Activated T-helper 17 cell treated with anti-CD3 and anti-CD28 coated beads, Interleukin-2, amount 50 U/mL, for 72 hours (primary cell): ENCODE measurements around the gene BCORL1. TPM values are rescaled to one million over a fixed set of nuclear protein-coding genes. Genes with fewer than 3 reads are reported as not detected.

ENCODE experiments used
- ATAC-seq: fragments of 150-1000 bp; cut with Tn5 transposase; replicated peaks from 2 replicates; pipeline ENCODE4 v1.10.0; 2021; ENCODE audit warnings: mild to moderate bottlenecking, moderate library complexity
- H3K27ac Mint-ChIP-seq: one replicate; pipeline ENCODE4 v1.8.0; 2022; ENCODE audit warnings: mixed read lengths
- H3K27me3 Mint-ChIP-seq: one replicate; pipeline ENCODE4 v1.8.0; 2022; ENCODE audit warnings: mixed read lengths
- H3K36me3 Mint-ChIP-seq: one replicate; pipeline ENCODE4 v1.8.0; 2022; ENCODE audit warnings: low read depth, mild to moderate bottlenecking, mixed read lengths
- H3K4me1 Mint-ChIP-seq: one replicate; pipeline ENCODE4 v1.8.0; 2022; ENCODE audit warnings: mixed read lengths
- H3K4me3 Mint-ChIP-seq: one replicate; pipeline ENCODE4 v1.8.0; 2022; ENCODE audit warnings: mild to moderate bottlenecking, mixed read lengths
- H3K9me3 Mint-ChIP-seq: one replicate; pipeline ENCODE4 v1.8.0; 2022; ENCODE audit warnings: mixed read lengths
- total RNA-seq, 2 donors: library from RNA; stranded (reverse); gene quantifications; one replicate each; pipeline ENCODE4 v1.2.3, GENCODE V29; 2022

The BCORL1 gene
- total RNA-seq, 2 donors from 2014 or later = 8.4 to 11.7 TPM

- H3K27me3 Mint-ChIP-seq = no peaks in the 10 kb centered on the region
- peak overlapping the region; percentile 74 for H3K4me3 Mint-ChIP-seq
- peaks cover 24% of the 10 kb centered on the region for H3K36me3 Mint-ChIP-seq
- H3K4me1 Mint-ChIP-seq = peaks cover 21% of the 10 kb centered on the region
- no peak for ATAC-seq
- H3K9me3 Mint-ChIP-seq = no peaks in the 10 kb centered on the region
- H3K27ac Mint-ChIP-seq = peak overlapping the region; percentile 79
These were observed 99.1 kb downstream of the BCORL1 start for GRCh38 chrX:130081421-130082045.

GRCh38 chrX:130082244-130083106, 100.0 kb downstream of the BCORL1 start:
- Mint-ChIP-seq H3K4me1 (peaks cover 21% of the 10 kb centered on the region), H3K27me3 (no peaks in the 10 kb centered on the region), H3K36me3 (peaks cover 22% of the 10 kb centered on the region), H3K27ac (peak overlapping the region; percentile 79), H3K9me3 (no peaks in the 10 kb centered on the region), H3K4me3 (peak overlapping the region; percentile 74)
- peak; percentile 69 for ATAC-seq

- peaks cover 27% of the 10 kb centered on the region for H3K4me1 Mint-ChIP-seq
- no peaks in the 10 kb centered on the region for H3K9me3 Mint-ChIP-seq
- peak overlapping the region; percentile 79 for H3K27ac Mint-ChIP-seq
- peak overlapping the region; percentile 74 for H3K4me3 Mint-ChIP-seq
- H3K27me3 Mint-ChIP-seq = no peaks in the 10 kb centered on the region
- ATAC-seq = no peak
- H3K36me3 Mint-ChIP-seq = peaks cover 22% of the 10 kb centered on the region
These were observed 100.7 kb downstream of the BCORL1 start for GRCh38 chrX:130083107-130083490.

- H3K27me3 Mint-ChIP-seq = no peaks in the 10 kb centered on the region
- H3K9me3 Mint-ChIP-seq = no peaks in the 10 kb centered on the region
- peak overlapping the region; percentile 74 for H3K4me3 Mint-ChIP-seq
- ATAC-seq = no peak
- peaks cover 18% of the 10 kb centered on the region for H3K36me3 Mint-ChIP-seq
- H3K4me1 Mint-ChIP-seq = peaks cover 27% of the 10 kb centered on the region
- H3K27ac Mint-ChIP-seq = peak overlapping the region; percentile 56
These were observed 101.4 kb downstream of the BCORL1 start for GRCh38 chrX:130083656-130084382.

- peak; percentile 27 for ATAC-seq
- Mint-ChIP-seq H3K4me1 (peaks cover 25% of the 10 kb centered on the region), H3K27me3 (no peaks in the 10 kb centered on the region), H3K4me3 (peak overlapping the region; percentile 74), H3K27ac (peak overlapping the region; percentile 22), H3K9me3 (no peaks in the 10 kb centered on the region), H3K36me3 (peaks cover 12% of the 10 kb centered on the region)
These were observed 102.3 kb downstream of the BCORL1 start for GRCh38 chrX:130084631-130085237.

- no peaks in the 10 kb centered on the region for H3K9me3 Mint-ChIP-seq
- ATAC-seq = no peak
These were observed 103.4 kb downstream of the BCORL1 start for GRCh38 chrX:130085551-130086446.

GRCh38 chrX:130086447-130087206, 104.2 kb downstream of the BCORL1 start:
- peaks cover 8% of the 10 kb centered on the region for H3K36me3 Mint-ChIP-seq
- no peaks in the 10 kb centered on the region for H3K27me3 Mint-ChIP-seq
- H3K4me3 Mint-ChIP-seq = peak overlapping the region; percentile 74
- peak; percentile 58 for ATAC-seq
- H3K9me3 Mint-ChIP-seq = no peaks in the 10 kb centered on the region
- peak overlapping the region; percentile 56 for H3K27ac Mint-ChIP-seq
- H3K4me1 Mint-ChIP-seq = peaks cover 22% of the 10 kb centered on the region

More at GRCh38 chrX:130085551-130086446, 103.4 kb downstream of the BCORL1 start:
- Mint-ChIP-seq H3K36me3 (peaks cover 8% of the 10 kb centered on the region), H3K27ac (peak overlapping the region; percentile 56), H3K4me3 (peak overlapping the region; percentile 74), H3K27me3 (no peaks in the 10 kb centered on the region), H3K4me1 (peaks cover 26% of the 10 kb centered on the region)

GRCh38 chrX:130090364-130090763, 107.9 kb downstream of the BCORL1 start:
- H3K4me1 Mint-ChIP-seq = peaks cover 15% of the 10 kb centered on the region
- no peaks in the 10 kb centered on the region for H3K9me3 Mint-ChIP-seq
- H3K36me3 Mint-ChIP-seq = peaks cover 8% of the 10 kb centered on the region
- no peak overlapping the region for H3K4me3 Mint-ChIP-seq
- no peaks in the 10 kb centered on the region for H3K27me3 Mint-ChIP-seq
- no peak overlapping the region for H3K27ac Mint-ChIP-seq
- no peak for ATAC-seq

- H3K4me1 Mint-ChIP-seq = peaks cover 15% of the 10 kb centered on the region
- H3K36me3 Mint-ChIP-seq = no peaks in the 10 kb centered on the region
- H3K9me3 Mint-ChIP-seq = no peaks in the 10 kb centered on the region
- H3K27me3 Mint-ChIP-seq = no peaks in the 10 kb centered on the region
- H3K27ac Mint-ChIP-seq = peak overlapping the region; percentile 89
- peak; percentile 95 for ATAC-seq
- peak overlapping the region; percentile 86 for H3K4me3 Mint-ChIP-seq
These were observed 109.6 kb downstream of the BCORL1 start for GRCh38 chrX:130091980-130092522.

- ATAC-seq = no peak
- no peak overlapping the region for H3K4me3 Mint-ChIP-seq
- peaks cover 13% of the 10 kb centered on the region for H3K4me1 Mint-ChIP-seq
- H3K9me3 Mint-ChIP-seq = no peaks in the 10 kb centered on the region
- no peaks in the 10 kb centered on the region for H3K36me3 Mint-ChIP-seq
- no peaks in the 10 kb centered on the region for H3K27me3 Mint-ChIP-seq
- H3K27ac Mint-ChIP-seq = no peak overlapping the region
These were observed 110.8 kb downstream of the BCORL1 start for GRCh38 chrX:130093271-130093670.

- H3K4me1 Mint-ChIP-seq = peaks cover 19% of the 10 kb centered on the region
- H3K27ac Mint-ChIP-seq = no peak overlapping the region
- no peaks in the 10 kb centered on the region for H3K27me3 Mint-ChIP-seq
- no peaks in the 10 kb centered on the region for H3K9me3 Mint-ChIP-seq
- no peak for ATAC-seq
- H3K36me3 Mint-ChIP-seq = no peaks in the 10 kb centered on the region
- H3K4me3 Mint-ChIP-seq = no peak overlapping the region
These were observed 112.3 kb downstream of the BCORL1 start for GRCh38 chrX:130094696-130095095.

- Mint-ChIP-seq H3K4me1 (peaks cover 17% of the 10 kb centered on the region), H3K27me3 (no peaks in the 10 kb centered on the region), H3K36me3 (no peaks in the 10 kb centered on the region), H3K9me3 (no peaks in the 10 kb centered on the region), H3K27ac (no peak overlapping the region), H3K4me3 (no peak overlapping the region)
- no peak for ATAC-seq
These were observed 113.0 kb downstream of the BCORL1 start for GRCh38 chrX:130095249-130096030.
